GM12878 (cell line): Measurements from ENCODE around the gene LST1. TPM values are rescaled to one million over a fixed set of nuclear protein-coding genes. Genes with fewer than 3 reads are reported as not detected.
A peak's percentile ranks its signal among the peaks of the same experiment; 100 is the strongest.

Source experiments
- NFXL1 ChIP-seq: fragments of 450-650 bp; IDR thresholded peaks from 2 replicates; pipeline ENCODE4 v1.6.1; 2017; ENCODE audit warnings: antibody characterized with exemption, mild to moderate bottlenecking, borderline replicate concordance
- RCOR1 ChIP-seq: conservative IDR thresholded peaks from 2 replicates; pipeline ENCODE4 v1.6.1; 2012; ENCODE audit warnings: low read depth, low read length, improper control_type of control experiment
- RELA ChIP-seq: fragments of 450-650 bp; IDR thresholded peaks from 2 replicates; pipeline ENCODE4 v1.8.0; 2014; ENCODE audit warnings: borderline replicate concordance; ENCODE audit not compliant: partially characterized antibody
- RUNX3 ChIP-seq: IDR thresholded peaks from 2 replicates; pipeline ENCODE4 v1.6.1; 2012; ENCODE audit warnings: low read length, inconsistent platforms
- SP1 ChIP-seq: IDR thresholded peaks from one replicate; pipeline ENCODE4 v1.6.1; 2011; ENCODE audit warnings: low read depth, low read length
- polyA plus RNA-seq, 11 experiments: library from polyadenylated mRNA; depleted of rRNA in 4 of 11; unstranded in 6 of 11; stranded (reverse) in 5 of 11; fragments of >200 nt; fragmentation: Nextera tagmentation in 4 of 11; fragmentation: Illumina TruSeq in 1 of 11; extraction: Ambion mirVana in 4 of 11; extraction: Trizol in 1 of 11; gene quantifications; 1 replicate in 1 of 11; 2 replicates in 10 of 11; pipeline versions ENCODE4 v1.2.1 to v1.2.3, GENCODE V29; 2011 to 2016; ENCODE audit warnings: inconsistent platforms in 2 of 11, missing spikeins in 2 of 11, low read depth in 1 of 11
- total RNA-seq, 4 experiments: library from RNA; depleted of rRNA in 3 of 4; stranded (reverse); fragments of >200 nt in 3 of 4; fragmentation: Illumina TruSeq in 1 of 4; extraction: Trizol in 1 of 4; gene quantifications; 2 replicates each; pipeline versions ENCODE4 v1.2.1 to v1.2.3, GENCODE V29; 2013 to 2021
- TF ChIP-seq, protein P1 (sequence below): IDR thresholded peaks from 2 replicates; pipeline ENCODE4 v1.6.1; 2011; ENCODE audit warnings: mild to moderate bottlenecking, low read depth, low read length, moderate library complexity; ENCODE audit not compliant: insufficient replicate concordance
- TF ChIP-seq, protein P2 (sequence below): fragments of 450-650 bp; IDR thresholded peaks from 2 replicates; pipeline ENCODE4 v1.6.1; 2014; ENCODE audit warnings: mild to moderate bottlenecking
- TF ChIP-seq, protein P3 (sequence below): fragments of 450-650 bp; IDR thresholded peaks from 2 replicates; pipeline ENCODE4 v1.6.1; 2018; ENCODE audit warnings: mild to moderate bottlenecking, low read depth, moderate library complexity; ENCODE audit not compliant: partially characterized antibody
- TF ChIP-seq, protein P4 (sequence below): fragments of 450-650 bp; IDR thresholded peaks from 2 replicates; pipeline ENCODE4 v1.6.1; 2017; ENCODE audit warnings: low read depth, mild to moderate bottlenecking, moderate library complexity
- TF ChIP-seq, protein P5 (sequence below): fragments of 450-650 bp; IDR thresholded peaks from 2 replicates; pipeline ENCODE4 v1.6.1; 2017; ENCODE audit warnings: mild to moderate bottlenecking, moderate library complexity
- TF ChIP-seq, protein P6 (sequence below): fragments of 450-650 bp; IDR thresholded peaks from 2 replicates; pipeline ENCODE4 v1.6.1; 2017; ENCODE audit warnings: mild to moderate bottlenecking
- TF ChIP-seq, protein P7 (sequence below): IDR thresholded peaks from 2 replicates; pipeline ENCODE4 v1.6.1; 2012; ENCODE audit warnings: low read length, inconsistent platforms

The LST1 gene
- total and polyA plus RNA-seq, 10 of the 15 experiments (the other 5 are each of a cell fraction or from before 2014, with no cell fraction given) = 4.1 to 35.5 (median 16.4) TPM

DNA sequence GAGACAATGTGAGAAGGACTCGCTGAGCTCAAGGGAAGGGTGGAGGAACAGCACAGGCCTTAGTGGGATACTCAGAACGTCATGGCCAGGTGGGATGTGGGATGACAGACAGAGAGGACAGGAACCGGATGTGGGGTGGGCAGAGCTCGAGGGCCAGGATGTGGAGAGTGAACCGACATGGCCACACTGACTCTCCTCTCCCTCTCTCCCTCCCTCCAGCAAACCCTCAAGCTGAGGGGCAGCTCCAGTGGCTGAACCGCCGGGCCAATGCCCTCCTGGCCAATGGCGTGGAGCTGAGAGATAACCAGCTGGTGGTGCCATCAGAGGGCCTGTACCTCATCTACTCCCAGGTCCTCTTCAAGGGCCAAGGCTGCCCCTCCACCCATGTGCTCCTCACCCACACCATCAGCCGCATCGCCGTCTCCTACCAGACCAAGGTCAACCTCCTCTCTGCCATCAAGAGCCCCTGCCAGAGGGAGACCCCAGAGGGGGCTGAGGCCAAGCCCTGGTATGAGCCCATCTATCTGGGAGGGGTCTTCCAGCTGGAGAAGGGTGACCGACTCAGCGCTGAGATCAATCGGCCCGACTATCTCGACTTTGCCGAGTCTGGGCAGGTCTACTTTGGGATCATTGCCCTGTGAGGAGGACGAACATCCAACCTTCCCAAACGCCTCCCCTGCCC, 9.0 kb upstream of the LST1 start (continued):
- TF ChIP-seq, protein P1, sequence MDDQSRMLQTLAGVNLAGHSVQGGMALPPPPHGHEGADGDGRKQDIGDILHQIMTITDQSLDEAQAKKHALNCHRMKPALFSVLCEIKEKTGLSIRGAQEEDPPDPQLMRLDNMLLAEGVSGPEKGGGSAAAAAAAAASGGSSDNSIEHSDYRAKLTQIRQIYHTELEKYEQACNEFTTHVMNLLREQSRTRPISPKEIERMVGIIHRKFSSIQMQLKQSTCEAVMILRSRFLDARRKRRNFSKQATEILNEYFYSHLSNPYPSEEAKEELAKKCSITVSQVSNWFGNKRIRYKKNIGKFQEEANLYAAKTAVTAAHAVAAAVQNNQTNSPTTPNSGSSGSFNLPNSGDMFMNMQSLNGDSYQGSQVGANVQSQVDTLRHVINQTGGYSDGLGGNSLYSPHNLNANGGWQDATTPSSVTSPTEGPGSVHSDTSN = peak; percentile 70
- no peak for TF ChIP-seq RELA
- TF ChIP-seq, protein P2, sequence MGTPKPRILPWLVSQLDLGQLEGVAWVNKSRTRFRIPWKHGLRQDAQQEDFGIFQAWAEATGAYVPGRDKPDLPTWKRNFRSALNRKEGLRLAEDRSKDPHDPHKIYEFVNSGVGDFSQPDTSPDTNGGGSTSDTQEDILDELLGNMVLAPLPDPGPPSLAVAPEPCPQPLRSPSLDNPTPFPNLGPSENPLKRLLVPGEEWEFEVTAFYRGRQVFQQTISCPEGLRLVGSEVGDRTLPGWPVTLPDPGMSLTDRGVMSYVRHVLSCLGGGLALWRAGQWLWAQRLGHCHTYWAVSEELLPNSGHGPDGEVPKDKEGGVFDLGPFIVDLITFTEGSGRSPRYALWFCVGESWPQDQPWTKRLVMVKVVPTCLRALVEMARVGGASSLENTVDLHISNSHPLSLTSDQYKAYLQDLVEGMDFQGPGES = no peak
- TF ChIP-seq RCOR1 = no peak; the same call in 1 of the 2 replicates
- TF ChIP-seq, protein P3, sequence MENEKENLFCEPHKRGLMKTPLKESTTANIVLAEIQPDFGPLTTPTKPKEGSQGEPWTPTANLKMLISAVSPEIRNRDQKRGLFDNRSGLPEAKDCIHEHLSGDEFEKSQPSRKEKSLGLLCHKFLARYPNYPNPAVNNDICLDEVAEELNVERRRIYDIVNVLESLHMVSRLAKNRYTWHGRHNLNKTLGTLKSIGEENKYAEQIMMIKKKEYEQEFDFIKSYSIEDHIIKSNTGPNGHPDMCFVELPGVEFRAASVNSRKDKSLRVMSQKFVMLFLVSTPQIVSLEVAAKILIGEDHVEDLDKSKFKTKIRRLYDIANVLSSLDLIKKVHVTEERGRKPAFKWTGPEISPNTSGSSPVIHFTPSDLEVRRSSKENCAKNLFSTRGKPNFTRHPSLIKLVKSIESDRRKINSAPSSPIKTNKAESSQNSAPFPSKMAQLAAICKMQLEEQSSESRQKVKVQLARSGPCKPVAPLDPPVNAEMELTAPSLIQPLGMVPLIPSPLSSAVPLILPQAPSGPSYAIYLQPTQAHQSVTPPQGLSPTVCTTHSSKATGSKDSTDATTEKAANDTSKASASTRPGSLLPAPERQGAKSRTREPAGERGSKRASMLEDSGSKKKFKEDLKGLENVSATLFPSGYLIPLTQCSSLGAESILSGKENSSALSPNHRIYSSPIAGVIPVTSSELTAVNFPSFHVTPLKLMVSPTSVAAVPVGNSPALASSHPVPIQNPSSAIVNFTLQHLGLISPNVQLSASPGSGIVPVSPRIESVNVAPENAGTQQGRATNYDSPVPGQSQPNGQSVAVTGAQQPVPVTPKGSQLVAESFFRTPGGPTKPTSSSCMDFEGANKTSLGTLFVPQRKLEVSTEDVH = no peak
- TF ChIP-seq, protein P4, sequence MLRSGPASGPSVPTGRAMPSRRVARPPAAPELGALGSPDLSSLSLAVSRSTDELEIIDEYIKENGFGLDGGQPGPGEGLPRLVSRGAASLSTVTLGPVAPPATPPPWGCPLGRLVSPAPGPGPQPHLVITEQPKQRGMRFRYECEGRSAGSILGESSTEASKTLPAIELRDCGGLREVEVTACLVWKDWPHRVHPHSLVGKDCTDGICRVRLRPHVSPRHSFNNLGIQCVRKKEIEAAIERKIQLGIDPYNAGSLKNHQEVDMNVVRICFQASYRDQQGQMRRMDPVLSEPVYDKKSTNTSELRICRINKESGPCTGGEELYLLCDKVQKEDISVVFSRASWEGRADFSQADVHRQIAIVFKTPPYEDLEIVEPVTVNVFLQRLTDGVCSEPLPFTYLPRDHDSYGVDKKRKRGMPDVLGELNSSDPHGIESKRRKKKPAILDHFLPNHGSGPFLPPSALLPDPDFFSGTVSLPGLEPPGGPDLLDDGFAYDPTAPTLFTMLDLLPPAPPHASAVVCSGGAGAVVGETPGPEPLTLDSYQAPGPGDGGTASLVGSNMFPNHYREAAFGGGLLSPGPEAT = no peak
- TF ChIP-seq RUNX3 = no peak
- TF ChIP-seq SP1 = no peak
- TF ChIP-seq, protein P5, sequence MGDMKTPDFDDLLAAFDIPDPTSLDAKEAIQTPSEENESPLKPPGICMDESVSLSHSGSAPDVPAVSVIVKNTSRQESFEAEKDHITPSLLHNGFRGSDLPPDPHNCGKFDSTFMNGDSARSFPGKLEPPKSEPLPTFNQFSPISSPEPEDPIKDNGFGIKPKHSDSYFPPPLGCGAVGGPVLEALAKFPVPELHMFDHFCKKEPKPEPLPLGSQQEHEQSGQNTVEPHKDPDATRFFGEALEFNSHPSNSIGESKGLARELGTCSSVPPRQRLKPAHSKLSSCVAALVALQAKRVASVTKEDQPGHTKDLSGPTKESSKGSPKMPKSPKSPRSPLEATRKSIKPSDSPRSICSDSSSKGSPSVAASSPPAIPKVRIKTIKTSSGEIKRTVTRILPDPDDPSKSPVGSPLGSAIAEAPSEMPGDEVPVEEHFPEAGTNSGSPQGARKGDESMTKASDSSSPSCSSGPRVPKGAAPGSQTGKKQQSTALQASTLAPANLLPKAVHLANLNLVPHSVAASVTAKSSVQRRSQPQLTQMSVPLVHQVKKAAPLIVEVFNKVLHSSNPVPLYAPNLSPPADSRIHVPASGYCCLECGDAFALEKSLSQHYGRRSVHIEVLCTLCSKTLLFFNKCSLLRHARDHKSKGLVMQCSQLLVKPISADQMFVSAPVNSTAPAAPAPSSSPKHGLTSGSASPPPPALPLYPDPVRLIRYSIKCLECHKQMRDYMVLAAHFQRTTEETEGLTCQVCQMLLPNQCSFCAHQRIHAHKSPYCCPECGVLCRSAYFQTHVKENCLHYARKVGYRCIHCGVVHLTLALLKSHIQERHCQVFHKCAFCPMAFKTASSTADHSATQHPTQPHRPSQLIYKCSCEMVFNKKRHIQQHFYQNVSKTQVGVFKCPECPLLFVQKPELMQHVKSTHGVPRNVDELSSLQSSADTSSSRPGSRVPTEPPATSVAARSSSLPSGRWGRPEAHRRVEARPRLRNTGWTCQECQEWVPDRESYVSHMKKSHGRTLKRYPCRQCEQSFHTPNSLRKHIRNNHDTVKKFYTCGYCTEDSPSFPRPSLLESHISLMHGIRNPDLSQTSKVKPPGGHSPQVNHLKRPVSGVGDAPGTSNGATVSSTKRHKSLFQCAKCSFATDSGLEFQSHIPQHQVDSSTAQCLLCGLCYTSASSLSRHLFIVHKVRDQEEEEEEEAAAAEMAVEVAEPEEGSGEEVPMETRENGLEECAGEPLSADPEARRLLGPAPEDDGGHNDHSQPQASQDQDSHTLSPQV = no peak
- TF ChIP-seq NFXL1 = no peak
- TF ChIP-seq, protein P6, sequence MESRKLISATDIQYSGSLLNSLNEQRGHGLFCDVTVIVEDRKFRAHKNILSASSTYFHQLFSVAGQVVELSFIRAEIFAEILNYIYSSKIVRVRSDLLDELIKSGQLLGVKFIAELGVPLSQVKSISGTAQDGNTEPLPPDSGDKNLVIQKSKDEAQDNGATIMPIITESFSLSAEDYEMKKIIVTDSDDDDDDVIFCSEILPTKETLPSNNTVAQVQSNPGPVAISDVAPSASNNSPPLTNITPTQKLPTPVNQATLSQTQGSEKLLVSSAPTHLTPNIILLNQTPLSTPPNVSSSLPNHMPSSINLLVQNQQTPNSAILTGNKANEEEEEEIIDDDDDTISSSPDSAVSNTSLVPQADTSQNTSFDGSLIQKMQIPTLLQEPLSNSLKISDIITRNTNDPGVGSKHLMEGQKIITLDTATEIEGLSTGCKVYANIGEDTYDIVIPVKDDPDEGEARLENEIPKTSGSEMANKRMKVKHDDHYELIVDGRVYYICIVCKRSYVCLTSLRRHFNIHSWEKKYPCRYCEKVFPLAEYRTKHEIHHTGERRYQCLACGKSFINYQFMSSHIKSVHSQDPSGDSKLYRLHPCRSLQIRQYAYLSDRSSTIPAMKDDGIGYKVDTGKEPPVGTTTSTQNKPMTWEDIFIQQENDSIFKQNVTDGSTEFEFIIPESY = no peak
- TF ChIP-seq, protein P7, sequence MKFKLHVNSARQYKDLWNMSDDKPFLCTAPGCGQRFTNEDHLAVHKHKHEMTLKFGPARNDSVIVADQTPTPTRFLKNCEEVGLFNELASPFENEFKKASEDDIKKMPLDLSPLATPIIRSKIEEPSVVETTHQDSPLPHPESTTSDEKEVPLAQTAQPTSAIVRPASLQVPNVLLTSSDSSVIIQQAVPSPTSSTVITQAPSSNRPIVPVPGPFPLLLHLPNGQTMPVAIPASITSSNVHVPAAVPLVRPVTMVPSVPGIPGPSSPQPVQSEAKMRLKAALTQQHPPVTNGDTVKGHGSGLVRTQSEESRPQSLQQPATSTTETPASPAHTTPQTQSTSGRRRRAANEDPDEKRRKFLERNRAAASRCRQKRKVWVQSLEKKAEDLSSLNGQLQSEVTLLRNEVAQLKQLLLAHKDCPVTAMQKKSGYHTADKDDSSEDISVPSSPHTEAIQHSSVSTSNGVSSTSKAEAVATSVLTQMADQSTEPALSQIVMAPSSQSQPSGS = no peak
